SW 1271 (cell line): Measurements from ENCODE around the gene GUCA1A.

Experiments
- DNase-seq, 2 experiments: peaks; one replicate each; lab custom pipeline; 2025; lab: John Stamatoyannopoulos, UW

GUCA1A gene

DNA sequence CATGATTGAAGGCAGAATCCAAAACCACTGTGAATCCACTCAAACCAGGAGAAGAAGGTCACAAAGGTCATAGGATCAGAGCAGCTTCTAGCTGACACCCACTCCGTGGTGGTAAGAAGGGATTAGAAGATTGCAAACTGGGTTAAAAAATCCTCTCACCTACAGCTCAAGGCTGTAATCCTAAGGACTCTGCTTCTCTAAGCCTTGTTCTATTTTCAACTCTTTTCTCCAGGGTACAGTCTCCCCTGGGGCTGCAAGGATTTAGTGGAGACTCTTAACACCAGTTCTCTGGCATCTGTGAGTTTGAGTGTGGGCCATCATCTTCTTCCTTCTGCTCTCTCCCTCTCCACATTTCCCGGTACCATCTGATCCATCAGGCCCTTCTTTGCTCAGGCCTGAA lies at the start of gene GUCA1A:
TSS of gene GUCA1A (plus strand) at position 264 of the 400 bp plus-strand sequence. CDS start 250 bp downstream, outside the sequence.
- DNase-seq = no peak

DNA sequence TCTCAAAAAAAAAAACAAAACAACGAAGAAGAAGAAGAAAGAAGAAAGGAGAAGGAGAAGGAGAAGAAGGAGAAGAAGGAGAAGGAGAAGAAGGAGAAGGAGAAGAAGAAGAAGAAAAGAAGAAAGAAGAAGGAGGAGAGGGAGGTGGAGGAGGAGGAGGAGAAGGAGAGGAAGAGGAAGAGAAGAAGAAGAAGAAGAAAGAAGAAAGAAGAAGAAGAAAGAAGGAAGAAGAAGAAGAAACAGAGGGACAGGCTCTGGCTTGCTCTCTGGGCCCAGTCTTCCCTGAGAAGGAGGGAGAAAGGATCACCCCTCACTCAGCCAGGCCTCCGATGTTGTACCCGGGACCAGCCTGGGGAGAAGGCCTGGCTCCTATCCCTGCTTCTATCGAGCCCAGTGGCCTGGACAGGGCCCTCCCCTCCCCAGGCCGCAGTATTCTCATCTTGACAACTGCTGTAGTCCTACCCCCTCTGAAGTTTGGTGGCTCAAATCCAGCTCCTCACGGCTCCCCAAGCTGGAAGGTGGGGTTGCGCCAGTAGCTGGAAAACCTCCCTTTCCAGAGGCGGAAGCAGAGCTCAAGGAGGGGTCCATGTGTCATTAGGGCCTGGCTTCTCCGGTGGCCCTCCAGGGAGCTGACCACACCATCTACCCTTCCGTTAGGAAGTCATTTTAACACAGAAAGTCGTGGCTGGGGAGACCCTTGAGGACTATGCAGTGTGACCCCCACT lies 49.6 kb upstream of the GUCA1A start:
- DNase-seq = no peak

DNA sequence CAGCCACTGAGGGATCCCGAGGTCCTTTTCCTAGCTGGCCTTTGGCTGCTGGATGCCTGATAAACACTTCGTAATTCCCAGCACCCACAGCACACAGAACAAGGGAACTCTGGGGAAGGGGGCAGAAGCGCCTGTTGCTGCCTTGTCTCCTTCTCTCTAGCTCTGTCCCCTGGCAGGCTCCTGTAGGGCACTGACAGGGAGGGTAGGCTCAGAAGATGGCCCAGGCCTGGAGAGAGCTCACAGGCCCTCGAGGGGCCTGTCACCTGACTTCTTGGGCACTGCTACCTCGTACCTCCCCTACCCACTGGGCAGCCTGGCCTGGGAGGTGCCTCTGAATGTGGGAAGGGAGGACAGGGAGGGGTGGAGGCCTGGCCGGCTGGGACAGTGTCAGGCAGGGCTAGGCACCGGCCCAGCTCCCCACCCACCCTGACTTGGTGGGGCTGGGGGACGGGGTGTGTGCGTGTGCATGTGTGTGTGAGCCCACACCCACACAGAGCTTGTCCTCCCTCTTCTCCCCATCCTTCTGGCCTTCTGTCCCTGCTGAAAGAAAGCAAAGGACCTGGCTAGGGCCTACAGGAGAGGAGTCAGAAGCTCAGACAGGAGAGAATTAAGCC lies 48.8 kb upstream of the GUCA1A start:
- no peak for DNase-seq

DNA sequence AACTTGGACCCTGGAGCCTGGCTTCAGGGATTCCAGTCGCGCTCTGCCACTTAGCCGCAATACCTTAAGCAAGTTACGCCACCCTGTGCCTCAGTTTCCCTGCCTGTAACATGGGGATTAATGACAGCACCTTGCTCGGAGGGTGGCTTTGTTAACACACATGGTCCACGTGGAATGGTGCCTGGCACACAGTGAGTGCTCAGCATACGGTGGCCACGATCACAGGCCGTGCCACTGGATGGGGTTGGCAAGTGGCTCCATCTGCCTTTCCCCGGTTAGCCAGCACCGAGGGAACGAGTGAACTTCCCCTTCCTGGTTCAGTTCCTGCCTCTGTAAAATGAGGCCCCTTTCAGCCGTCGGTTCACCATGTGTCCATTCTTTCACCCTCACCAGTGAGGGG lies 47.9 kb upstream of the GUCA1A start:
- DNase-seq = no peak

DNA sequence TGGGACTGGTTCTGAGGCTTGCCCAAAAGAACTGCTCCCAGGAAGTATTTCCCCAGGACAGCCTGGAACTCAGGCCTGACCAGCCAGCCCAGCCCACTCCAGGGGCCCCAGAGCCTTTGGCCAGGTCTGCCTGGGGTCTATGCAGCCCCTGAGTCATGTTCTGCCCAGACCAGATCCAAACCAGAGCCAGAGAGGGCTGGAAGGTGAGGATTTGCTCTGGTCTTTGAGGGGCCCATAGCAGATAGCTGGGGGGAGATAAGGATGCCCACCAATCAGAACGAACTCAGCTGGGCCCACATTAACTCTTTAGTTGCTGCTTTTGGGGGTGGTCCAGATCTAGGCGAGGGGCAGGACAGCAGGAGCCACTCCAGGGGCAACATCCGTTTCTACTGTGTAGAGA lies 47.5 kb upstream of the GUCA1A start:
- DNase-seq = no peak

DNA sequence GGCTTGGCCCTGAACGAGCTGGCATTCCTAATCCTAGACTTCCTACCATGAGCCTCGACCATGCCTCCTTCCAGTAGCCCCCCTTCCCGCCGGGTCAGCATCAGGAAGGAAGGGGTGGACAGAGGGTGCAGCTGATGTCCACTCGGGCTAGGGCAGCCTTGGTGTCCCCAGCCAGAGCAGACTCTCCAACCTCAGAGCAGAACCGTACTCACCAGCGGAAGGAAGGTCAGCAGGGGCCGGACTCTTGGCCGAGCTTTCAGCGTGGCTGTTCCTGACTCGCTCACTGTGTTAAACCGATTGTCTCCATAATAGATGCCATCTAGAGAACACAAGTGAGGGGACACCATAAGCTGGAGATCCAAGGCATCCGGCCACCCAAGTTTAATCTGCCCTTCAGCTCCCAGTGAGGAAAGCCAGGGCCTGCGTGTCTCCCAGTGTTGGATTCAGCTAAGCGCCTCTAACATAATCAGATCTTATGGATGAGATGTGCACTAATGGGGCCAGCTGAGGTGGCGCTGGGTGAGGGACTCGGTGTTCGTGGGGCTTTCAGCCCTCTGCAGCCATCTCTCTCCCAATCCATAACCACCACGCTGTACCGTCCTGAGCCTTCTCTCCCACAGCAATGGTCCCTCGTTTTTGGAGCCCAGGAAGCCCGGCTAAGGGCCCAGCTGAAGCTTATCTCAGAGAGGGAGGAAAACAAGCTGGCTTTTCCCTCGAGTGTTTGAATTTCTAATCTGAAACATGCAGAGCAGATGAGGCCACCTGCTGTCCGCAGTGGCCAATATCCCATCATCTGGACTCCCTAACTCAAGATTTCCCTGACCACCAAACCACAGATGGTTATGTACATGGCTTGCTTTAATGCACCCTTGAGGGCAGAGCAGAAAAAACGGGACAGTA lies 44.5 kb upstream of the GUCA1A start:
- no peak for DNase-seq

DNA sequence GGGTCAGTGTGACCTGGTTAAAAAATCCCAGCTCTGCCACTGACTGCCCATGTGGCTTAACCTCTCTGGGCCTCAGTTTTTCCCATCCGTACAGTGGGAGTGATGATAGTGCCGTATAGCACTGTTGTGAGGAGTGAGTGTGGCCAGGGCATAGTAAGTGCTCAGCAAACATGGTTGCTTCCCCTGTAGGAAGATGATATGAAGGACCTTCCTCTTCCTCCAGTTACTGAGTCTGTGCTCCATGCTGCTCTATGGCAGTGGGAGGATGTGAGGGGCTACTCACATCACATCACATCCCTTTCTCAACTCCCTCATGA lies 43.8 kb upstream of the GUCA1A start:
- DNase-seq = no peak

DNA sequence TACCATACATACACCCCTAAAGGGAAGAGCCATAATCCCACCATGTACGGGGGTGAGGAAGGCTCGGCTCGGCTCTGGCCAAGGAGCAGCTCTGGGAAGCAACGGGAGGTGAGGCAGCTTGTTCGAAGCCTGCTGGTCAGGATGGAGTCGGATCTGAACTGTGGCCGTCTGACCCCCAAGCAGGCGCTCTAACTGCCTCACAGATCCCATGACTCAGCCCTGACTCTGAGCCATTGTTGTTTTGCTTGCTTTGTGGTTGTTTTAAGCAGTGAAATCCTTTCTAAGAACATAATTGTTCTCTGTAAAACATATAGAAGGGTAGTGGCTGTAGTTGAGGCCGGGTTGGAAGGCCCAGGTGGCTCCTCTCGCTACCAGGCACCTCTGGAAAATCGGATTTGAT lies 41.6 kb upstream of the GUCA1A start:
- no peak for DNase-seq

DNA sequence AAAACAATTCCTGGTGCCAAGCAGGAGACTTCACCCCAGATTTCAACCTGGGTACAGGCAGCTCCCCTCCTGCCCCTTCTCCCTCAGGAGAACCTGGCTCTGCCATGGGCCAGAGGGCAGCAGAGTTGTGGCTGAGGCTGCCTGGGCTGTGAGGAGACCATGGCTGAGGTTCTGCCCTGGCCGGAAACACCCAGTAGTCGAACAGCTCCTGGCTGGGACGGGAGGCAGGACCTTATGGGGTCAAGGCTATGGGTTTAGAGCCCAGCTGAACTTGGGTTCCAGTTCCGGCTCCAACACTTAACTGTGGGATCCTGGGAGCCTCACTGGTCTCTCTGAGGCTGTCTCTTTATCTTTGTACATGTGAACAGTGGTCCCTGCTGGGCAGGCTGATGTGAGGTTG lies 39.2 kb upstream of the GUCA1A start:
- DNase-seq = no peak

DNA sequence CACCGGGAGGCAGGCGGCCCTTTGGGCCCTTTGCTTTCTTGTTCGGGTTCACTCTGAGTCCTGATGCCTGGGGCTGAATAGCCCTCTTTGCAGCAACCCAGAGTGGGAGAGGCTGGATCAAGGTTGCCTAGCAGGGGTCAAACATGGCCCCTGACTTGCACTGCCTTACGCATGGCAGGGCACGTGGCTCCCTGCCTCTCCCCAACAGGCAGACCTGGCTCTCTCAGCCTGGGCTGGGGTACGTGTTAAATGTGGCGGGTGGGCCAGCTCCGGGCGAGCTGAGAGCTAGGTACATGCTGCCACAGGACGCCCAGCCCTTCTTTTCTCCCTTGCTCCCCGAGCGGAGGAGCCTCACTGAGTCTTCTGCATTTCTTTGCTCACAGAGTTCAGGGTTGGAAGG lies 38.0 kb upstream of the GUCA1A start:
- DNase-seq = no peak

DNA sequence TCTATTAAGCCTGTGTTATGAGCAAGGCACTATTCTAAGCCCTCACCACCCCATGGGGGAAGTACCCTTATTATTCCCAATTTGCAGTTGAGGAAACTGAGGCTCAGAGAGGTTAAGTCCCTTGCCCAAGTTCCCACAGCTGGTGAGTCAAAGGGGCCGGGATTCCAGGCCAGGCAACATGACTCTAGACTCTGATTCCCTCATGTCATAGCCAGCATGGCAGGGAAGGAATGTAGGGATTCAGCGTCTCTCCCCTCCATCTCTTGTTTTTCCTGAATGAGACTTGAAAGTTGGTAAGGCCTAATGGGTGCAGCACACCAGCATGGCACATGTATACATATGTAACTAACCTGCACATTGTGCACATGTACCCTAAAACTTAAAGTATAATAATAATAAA lies 37.4 kb upstream of the GUCA1A start:
- DNase-seq = no peak

DNA sequence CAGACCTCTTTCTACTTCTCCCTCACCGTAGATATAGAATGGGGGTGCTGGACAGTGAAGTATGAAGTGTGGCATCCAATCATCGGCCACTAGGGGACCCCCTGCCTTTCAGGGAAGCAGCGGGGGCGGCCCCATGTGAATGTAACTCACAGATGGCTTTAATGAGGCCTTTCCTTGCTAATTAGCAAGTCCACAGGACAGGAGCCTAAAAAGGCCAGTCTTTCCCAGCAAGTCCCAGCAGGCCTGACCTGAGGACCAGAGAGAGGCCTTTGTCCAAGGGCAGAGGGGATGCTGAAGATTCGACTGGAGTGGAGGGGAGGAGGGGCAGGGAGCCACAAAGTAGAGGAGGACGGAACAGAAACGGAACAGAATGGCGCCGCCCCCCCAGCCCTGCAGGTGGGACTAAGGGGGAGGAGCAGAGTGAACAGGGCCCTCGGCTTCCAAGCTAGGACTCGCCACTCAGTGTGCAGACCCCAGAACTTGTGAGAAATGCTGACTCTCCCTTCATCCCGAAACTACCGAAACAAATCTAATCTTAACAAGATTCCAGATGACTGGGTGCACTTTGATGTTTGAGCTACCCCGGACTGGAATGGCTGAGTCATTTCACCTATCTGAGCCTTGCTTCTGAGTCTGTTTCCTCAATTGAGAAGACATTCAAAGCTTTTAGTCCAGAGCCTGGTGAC lies 36.5 kb upstream of the GUCA1A start:
- DNase-seq = no peak

DNA sequence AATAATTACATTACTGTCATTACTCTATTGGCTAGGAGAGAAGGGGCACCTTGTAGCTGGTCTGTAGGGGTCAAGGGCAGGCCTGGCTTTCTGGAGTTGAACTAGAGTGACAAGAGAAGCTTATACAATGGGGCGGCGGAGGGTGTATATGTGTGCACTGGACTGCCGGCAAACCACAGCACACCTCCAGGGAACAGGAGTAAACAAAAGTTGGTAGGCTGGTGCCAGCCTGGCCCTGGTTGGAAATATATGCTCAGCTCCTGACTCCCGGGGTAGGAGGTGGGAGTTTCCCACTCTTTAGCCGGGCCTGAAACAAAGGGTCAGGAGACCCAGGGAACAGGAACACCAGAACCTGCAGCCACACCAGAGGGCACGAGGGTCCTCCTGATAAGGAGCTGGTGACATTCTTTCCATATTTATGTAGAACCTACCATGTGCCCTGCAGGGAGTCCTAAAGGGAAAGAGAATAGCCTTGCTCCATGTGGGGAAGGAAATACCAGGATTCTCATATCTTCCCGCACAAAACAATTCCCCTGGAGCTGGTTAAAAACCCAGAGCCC lies 35.9 kb upstream of the GUCA1A start:
- DNase-seq = no peak

DNA sequence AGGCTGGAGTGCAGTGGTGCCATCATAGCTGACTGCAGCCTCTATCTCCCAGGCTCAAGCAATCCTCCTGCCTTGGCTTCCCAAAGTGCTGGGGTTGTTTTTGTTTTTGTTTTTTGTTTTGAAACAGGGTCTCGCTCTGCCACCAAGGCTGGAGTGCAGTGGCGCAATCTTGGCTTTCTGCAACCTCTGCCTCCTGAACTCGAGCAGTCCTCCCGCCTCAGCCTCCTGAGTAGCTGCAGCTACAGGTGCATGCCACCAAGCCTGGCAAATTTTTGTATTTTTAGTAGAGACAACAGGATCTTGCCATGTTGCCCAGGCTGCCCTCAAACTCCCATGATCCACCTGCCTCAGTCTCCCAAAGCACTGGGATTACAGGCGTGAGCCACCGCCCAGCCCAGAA lies 35.0 kb upstream of the GUCA1A start:
- no peak for DNase-seq

DNA sequence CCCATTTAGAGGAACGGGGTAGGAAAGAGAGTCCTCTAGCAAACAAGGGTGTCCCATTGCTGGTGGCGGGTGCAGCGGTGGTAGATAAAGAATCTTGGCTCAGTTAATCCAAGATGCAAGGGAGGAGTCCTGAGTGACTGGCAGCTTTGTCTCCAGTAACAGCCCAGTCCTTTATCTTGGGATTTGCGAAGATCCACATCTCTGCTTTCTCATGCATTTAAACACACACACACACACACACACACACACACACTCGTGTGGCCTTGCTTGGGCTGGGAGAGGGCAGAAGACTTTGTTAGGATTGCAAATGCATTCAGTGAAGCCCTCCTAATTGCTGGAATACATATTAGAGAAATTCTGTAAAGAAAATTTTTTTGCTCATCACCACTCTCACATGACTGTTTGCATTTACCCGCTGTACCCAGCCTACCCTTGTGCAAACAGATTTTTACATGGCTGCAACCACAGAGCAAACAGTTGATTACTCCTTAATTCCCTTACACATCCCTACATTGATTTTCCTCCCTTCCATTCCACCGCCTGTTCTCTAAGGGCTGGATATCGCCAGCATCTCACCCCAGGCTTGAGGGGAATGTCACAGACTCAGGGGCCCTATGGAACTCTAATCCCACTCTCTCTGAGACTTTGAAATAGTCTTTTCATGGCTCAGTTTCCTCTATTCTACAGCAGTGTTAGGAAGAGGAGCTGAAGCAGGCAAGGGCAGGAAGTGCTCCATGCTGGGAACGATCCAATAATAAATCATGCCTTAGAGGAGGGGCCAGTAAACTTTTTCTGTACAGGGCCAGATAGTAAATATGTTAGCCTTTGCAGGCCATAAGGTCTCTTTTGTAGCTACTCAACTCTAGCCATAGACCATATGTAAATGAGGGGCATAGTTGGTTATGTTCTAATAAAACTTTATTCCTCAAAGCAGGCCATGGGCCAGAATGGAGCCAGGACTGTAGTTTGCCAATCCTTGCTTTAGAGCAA lies 34.2 kb upstream of the GUCA1A start:
- no peak for DNase-seq

DNA sequence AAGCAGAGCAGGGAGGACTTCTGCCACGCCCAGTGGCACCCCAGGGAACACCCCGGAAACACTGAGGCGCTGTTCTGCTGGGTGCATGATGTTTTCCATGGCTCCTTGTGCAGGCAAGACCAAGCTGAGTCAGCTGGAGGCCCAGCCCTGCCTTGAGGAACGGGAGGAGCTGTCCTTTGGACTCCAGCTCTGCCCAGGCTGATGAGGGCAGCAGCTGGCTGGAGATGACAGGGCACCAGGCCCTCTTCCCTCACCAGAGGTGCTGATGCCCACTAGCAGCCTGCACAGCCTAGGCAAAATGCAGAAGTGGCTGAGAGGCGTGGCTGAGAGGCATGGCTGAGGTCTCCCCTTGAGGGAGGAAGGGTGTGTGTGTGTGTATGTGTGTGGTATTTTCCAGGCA lies 33.1 kb upstream of the GUCA1A start:
- DNase-seq = no peak

DNA sequence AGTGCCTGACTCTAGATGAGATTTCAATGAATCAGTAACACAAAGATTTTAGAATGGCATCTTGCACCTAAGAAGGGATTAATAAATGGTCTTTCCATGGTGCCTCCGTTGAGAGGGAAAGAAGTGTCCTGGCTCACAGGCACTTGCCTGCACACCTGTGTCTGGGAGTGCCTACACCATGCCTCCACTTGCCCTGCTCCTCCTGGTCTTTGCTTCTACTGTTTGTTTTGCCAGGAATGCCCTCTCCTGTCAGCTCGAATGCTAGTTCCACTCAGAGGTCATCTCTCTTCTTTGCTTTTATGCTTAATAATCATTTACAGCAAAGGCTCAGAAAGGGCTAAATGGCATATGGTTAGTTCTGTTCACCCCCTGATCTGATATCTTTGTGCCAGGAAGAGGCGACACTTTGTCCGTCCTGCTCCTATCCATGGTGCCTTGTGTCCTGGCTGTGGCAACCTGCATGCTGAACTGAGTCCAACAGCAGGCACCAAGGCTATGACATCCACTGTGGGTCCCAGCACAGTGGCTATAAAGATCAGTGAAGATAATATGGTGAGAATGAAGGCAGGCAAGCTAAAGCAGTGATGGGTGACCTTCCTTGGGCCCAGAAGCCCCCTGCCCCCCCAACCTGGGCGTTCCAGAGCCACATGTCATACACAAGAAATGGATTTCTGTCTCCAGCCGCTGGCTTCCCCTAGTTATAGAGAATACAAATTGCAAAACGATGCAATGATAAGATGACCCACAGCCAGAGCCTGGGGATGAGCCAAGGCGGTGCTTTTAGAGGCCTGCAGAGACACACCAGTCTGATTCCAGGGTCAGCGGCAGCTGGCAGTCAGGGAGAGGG lies 32.2 kb upstream of the GUCA1A start:
- DNase-seq = no peak

DNA sequence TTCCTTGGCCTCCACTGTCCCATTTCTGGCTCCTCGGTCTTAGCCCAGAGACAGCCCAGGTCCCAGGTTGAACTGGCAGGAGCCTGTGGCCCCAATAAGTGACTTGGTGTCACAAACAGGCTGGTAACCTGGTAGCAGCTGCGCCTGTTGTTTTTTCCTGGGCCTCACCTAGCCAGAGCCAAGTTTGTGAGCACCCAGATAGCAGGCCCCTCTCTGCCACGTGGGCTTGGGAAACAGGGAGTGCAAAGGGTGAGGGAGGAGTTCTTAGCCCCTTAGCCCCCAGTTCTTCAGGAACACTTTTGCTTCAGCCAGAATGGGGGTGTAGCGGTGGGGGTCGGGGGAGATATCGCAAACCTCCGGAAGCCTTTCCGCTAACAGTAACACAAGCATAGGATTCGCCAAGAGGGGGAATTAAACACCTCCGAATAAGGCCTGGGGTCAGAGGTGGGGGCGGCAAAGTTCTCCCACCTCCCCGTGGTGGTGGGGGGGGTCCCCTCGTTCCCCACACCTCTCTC lies 31.5 kb upstream of the GUCA1A start:
- DNase-seq = no peak

DNA sequence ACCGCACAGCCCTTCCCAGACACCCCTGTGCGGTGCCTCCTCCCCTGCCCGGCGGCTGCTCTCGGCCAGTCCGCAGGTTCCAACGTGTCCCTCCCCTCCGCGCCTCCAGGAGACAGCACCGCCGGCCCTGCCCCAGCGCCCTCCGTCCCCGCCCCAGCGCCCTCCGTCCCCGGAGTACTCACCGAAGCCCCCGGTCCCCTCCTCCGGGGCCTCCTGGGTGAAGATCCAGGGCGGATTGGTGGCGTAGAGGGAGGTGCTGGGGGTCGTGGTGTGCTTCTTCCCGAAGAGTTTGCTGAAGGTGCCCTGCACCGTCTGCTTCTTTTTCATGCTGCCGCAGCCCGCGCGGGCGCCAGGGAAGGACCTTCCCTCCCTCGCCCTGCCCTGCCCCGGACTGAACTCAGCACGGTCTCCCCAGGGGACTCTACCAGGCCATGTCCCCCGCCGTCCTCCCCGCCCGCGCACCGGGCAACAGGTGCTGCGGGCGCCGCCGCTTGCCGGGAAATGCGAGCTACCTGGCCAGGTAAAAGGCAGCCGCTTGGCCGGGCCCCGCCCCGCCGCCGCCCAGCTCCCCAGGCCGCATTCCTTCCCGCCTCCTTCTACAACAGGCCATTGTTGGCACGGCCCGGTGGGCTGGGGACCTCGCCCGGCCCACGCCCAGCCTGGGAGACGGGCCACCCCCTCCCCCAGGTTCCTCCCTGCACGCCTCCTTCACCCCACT lies 30.9 kb upstream of the GUCA1A start, which contains the start of gene C6orf132:
TSS of gene C6orf132 (minus strand) at position 503 of the 718 bp plus-strand sequence. CDS start at position 327, 176 bp downstream.
- DNase-seq = no peak
